Measurements from ENCODE around the gene KIAA1217. TPM values are rescaled to one million over a fixed set of nuclear protein-coding genes. Genes with fewer than 3 reads are reported as not detected.

The KIAA1217 gene
- total and polyA plus RNA-seq, 2 of the 8 experiments (the other 6 are each of a cell fraction or from before 2014, with no cell fraction given), result 4.5 to 15.6 TPM

- no peak for TF ChIP-seq POLR2AphosphoS5 (IDR thresholded peaks at IDR 0.05; ENCODE audit: low read depth, low read length)
- no peak for TF ChIP-seq EP300 (IDR thresholded peaks at IDR 0.05; ENCODE audit: borderline replicate concordance in 1 of 2, low read depth in 2 of 2, low read length in 2 of 2)
- TF ChIP-seq ZNF274 (IDR thresholded peaks at IDR 0.05; ENCODE audit: borderline replicate concordance, extremely low read depth, low read length), result no peak
- no peak for TF ChIP-seq CBX5 (IDR thresholded peaks at IDR 0.05; ENCODE audit: low read depth, low read length)
- no peak for TF ChIP-seq ATF2 (IDR thresholded peaks at IDR 0.05; ENCODE audit: low read length)
- no peak for TF ChIP-seq E2F6 (IDR thresholded peaks at IDR 0.05)
Measured at GRCh38 chr10:24469993-24470392, 261.1 kb downstream of the KIAA1217 start (continued).

Measured in H1 (cell line).